HEK293T (cell line): ENCODE measurements around the gene GSDME.

Experiments used
- CTCF ChIA-PET: fragments of 350-600 bp; formaldehyde crosslinking; extraction: SDS; loops from one replicate; lab custom pipeline; 2021; ENCODE audit warnings: antibody characterized with exemption, inconsistent platforms; lab: Yijun Ruan, JAX
- POLR2A ChIA-PET: fragments of 350-600 bp; formaldehyde crosslinking; extraction: SDS; loops from one replicate; lab custom pipeline; 2020; ENCODE audit warnings: antibody characterized with exemption, inconsistent platforms; lab: Yijun Ruan, JAX
- DNase-seq: peaks from one replicate; pipeline ENCODE4 v3.0.0; 2012; ENCODE audit warnings: mixed read lengths; ENCODE audit errors: extremely low spot score
- ARNT ChIP-seq: fragments of 450-650 bp; IDR thresholded peaks from 2 replicates; pipeline ENCODE4 v1.6.1; 2017; ENCODE audit warnings: mild to moderate bottlenecking
- BHLHE40 ChIP-seq: fragments of 450-650 bp; IDR thresholded peaks from 2 replicates; pipeline ENCODE4 v1.6.1; 2016; ENCODE audit warnings: mild to moderate bottlenecking, moderate library complexity, borderline replicate concordance
- CTBP1 ChIP-seq: fragments of 450-650 bp; IDR thresholded peaks from 2 replicates; pipeline ENCODE4 v1.6.1; 2016; ENCODE audit warnings: borderline replicate concordance
- ELF4 ChIP-seq: fragments of 450-650 bp; IDR thresholded peaks from 2 replicates; pipeline ENCODE4 v1.6.1; 2017; ENCODE audit warnings: antibody characterized with exemption
- FOXA1 ChIP-seq: fragments of 450-650 bp; IDR thresholded peaks from 2 replicates; pipeline ENCODE4 v1.6.1; 2016; ENCODE audit warnings: mild to moderate bottlenecking
- FOXK2 ChIP-seq: fragments of 450-650 bp; IDR thresholded peaks from 2 replicates; pipeline ENCODE4 v1.6.1; 2016; ENCODE audit warnings: mild to moderate bottlenecking
- FOXM1 ChIP-seq: fragments of 450-650 bp; IDR thresholded peaks from 2 replicates; pipeline ENCODE4 v1.6.1; 2017; ENCODE audit warnings: mild to moderate bottlenecking, borderline replicate concordance
- HDGF ChIP-seq: fragments of 450-650 bp; IDR thresholded peaks from 2 replicates; pipeline ENCODE4 v1.6.1; 2017; ENCODE audit warnings: antibody characterized with exemption, borderline replicate concordance
- L3MBTL2 ChIP-seq: fragments of 450-650 bp; conservative IDR thresholded peaks from 2 replicates; pipeline ENCODE4 v1.6.1; 2016; ENCODE audit warnings: mild to moderate bottlenecking
- LEF1 ChIP-seq: fragments of 450-650 bp; IDR thresholded peaks from 2 replicates; pipeline ENCODE4 v1.6.1; 2017; ENCODE audit warnings: mild to moderate bottlenecking, borderline replicate concordance
- NFRKB ChIP-seq: fragments of 450-650 bp; IDR thresholded peaks from 2 replicates; pipeline ENCODE4 v1.6.1; 2016; ENCODE audit warnings: mild to moderate bottlenecking, moderate library complexity
- SP1 ChIP-seq: fragments of 450-650 bp; IDR thresholded peaks from 2 replicates; pipeline ENCODE4 v1.6.1; 2017
- SUZ12 ChIP-seq: fragments of 450-650 bp; IDR thresholded peaks from 2 replicates; pipeline ENCODE4 v1.6.1; 2016; ENCODE audit warnings: mild to moderate bottlenecking
- TARDBP ChIP-seq: fragments of 450-650 bp; IDR thresholded peaks from 2 replicates; pipeline ENCODE4 v1.6.1; 2016
- ZNF384 ChIP-seq: fragments of 450-650 bp; IDR thresholded peaks from 2 replicates; pipeline ENCODE4 v1.6.1; 2016
- TF ChIP-seq, protein P1 (sequence below): fragments of 450-650 bp; IDR thresholded peaks from 2 replicates; pipeline ENCODE4 v1.6.1; 2016

GSDME gene

GRCh38 chr7:24657980-24658379, 99.3 kb downstream of the GSDME start:
- DNase-seq: no peak
- TF ChIP-seq L3MBTL2 (no peak), FOXM1 (no peak), SUZ12 (no peak), FOXK2 (no peak), CTBP1 (no peak), TARDBP (no peak), ELF4 (no peak), HDGF (no peak), ARNT (no peak)
- TF ChIP-seq, protein P1, sequence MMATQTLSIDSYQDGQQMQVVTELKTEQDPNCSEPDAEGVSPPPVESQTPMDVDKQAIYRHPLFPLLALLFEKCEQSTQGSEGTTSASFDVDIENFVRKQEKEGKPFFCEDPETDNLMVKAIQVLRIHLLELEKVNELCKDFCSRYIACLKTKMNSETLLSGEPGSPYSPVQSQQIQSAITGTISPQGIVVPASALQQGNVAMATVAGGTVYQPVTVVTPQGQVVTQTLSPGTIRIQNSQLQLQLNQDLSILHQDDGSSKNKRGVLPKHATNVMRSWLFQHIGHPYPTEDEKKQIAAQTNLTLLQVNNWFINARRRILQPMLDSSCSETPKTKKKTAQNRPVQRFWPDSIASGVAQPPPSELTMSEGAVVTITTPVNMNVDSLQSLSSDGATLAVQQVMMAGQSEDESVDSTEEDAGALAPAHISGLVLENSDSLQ: no peak
- CTCF ChIA-PET: no interaction called here
- POLR2A ChIA-PET: no interaction called here

DNA sequence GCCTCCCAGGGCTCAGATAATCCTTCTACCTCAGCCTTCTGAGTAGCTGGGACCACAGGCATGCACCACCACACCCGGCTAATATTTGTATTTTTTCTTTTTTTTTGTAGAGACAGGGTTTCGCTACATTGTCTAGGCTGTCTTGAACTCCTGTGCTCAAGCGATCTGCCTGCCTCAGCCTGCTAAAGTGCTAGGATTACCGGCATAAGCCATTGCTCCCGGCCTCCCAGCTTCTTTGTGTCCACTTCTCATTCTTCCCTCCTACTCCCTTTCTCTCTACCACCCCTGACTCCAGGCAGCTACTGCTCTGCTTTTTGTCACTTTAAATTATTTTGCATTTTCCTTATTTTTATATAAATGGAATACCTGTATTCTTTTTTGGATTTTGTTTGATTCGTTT, 100.7 kb downstream of the GSDME start:
- no peak for TF ChIP-seq L3MBTL2
- TF ChIP-seq, protein P1: no peak
- no peak for TF ChIP-seq ELF4
- no peak for TF ChIP-seq FOXM1
- TF ChIP-seq ARNT: no peak
- no peak for TF ChIP-seq LEF1
- TF ChIP-seq SP1: no peak
- no peak for TF ChIP-seq HDGF
- TF ChIP-seq CTBP1: no peak
- TF ChIP-seq FOXK2: no peak
- no peak for TF ChIP-seq TARDBP
- no peak for TF ChIP-seq FOXA1
- no peak for TF ChIP-seq SUZ12
- TF ChIP-seq ZNF384: no peak
- TF ChIP-seq NFRKB: no peak
- no peak for TF ChIP-seq BHLHE40
- no peak for DNase-seq
- CTCF ChIA-PET: interaction anchor here (0.5 kb wide), 1 partner anchor 208 kb away, joined by 3 read pairs; no protein-coding TSS in a partner anchor
- POLR2A ChIA-PET: no interaction called here

- ChIA-PET CTCF (interaction anchor here (0.7 kb wide), 1 partner anchor 62 kb away, joined by 3 read pairs; no protein-coding TSS in a partner anchor), POLR2A (no interaction called here)
- DNase-seq: no peak
- TF ChIP-seq, protein P1: no peak
- no peak for TF ChIP-seq FOXA1
- TF ChIP-seq ELF4: no peak
- no peak for TF ChIP-seq L3MBTL2
- no peak for TF ChIP-seq BHLHE40
- TF ChIP-seq FOXM1: no peak
- no peak for TF ChIP-seq FOXK2
- no peak for TF ChIP-seq ARNT
- no peak for TF ChIP-seq ZNF384
- TF ChIP-seq LEF1: no peak
- no peak for TF ChIP-seq SUZ12
- TF ChIP-seq SP1: no peak
Measured at GRCh38 chr7:24654305-24654704, 103.0 kb downstream of the GSDME start.

DNA sequence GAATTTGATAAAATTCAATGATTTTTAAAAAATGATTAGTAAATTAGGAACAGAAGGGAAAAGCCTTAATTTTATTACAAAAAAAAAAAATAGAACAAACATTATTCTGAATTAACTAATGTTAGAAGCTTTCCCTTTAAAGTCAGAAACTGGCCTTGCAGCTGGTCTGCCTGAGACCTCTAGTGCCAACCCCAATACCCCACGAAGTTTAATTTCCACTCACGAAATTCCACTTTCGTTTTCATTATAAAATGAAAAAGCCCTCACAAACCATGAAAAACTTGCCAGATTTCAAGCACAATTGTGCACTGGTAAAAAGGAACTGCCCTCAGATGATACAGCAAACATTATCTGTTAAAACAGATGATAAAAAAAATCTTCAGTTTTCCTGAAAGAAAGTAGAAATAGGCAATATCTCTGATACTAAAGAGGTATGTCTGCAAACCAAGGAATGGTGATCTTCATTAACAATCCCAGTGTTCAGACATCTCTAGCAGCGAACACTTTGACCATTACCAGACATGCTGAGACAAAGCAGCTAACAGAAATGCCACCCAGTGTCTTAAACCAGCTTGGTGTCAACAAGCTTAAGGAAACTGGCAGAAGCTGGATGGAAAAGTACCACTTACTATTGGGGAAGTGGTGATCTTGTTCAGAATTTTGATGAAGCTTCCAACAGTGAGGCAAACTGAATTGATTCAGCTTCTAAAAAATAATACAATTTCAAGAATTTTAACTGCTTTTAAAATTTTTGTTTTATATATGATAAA, 103.8 kb downstream of the GSDME start:
- CTCF ChIA-PET: interaction anchor here (0.7 kb wide), 1 partner anchor 63 kb away, joined by 3 read pairs; no protein-coding TSS in a partner anchor
- DNase-seq: no peak
- POLR2A ChIA-PET: no interaction called here
- TF ChIP-seq L3MBTL2 (no peak), ARNT (no peak), SUZ12 (no peak), NFRKB (no peak)

- ChIA-PET POLR2A (no interaction called here), CTCF (no interaction called here)
- TF ChIP-seq FOXK2: no peak
- TF ChIP-seq TARDBP: no peak
- TF ChIP-seq BHLHE40: no peak
- TF ChIP-seq HDGF: no peak
- TF ChIP-seq SP1: no peak
- TF ChIP-seq FOXM1: no peak
- no peak for TF ChIP-seq ARNT
- no peak for DNase-seq
Measured at GRCh38 chr7:24652251-24652939, 104.9 kb downstream of the GSDME start.
